Caki2 (cell line): ENCODE data around the gene C19orf67. TPM values are rescaled to one million over a fixed set of nuclear protein-coding genes. Genes with fewer than 3 reads are reported as not detected.
A peak's percentile ranks its signal among the peaks of the same experiment; 100 is the strongest.

Experiments used
- DNase-seq: peaks from one replicate; pipeline ENCODE4 v3.0.0-alpha.2; 2015; ENCODE audit warnings: low read depth
- in situ Hi-C: cut with HindIII; loops from 2 replicates; pipeline ENCODE4 v1.10.0; 2016; ENCODE audit warnings: low sequenced_read_pairs, low pct_unique_long_range_greater_than_20kb, mixed read lengths
- total RNA-seq: library from RNA; depleted of rRNA; stranded (reverse); fragments of >200 nt; shearing (Covaris generic); gene quantifications from 2 replicates; pipeline ENCODE4 v1.2.3, GENCODE V29; 2014; ENCODE audit warnings: low replicate concordance; rRNA removed

C19orf67 gene
- total RNA-seq, result not detected in 2 replicates

- no peak for DNase-seq
- in situ Hi-C loops, result loop anchor here (25.0 kb wide), 1 partner anchor 173 kb away; the partner anchor contains the start of genes BRME1 and CC2D1A
Observed at GRCh38 chr19:14085309-14085995, at the start of gene C19orf67. C19orf67 (minus strand) TSS chr19:14085783; CDS start chr19:14085627, 156 bp downstream.

GRCh38 chr19:14135355-14135754 is 49.8 kb upstream of the C19orf67 start:
- in situ Hi-C loops, result no loop called here
- DNase-seq, result no peak

GRCh38 chr19:14127929-14128509 is 42.4 kb upstream of the C19orf67 start:
- in situ Hi-C loops, result no loop called here
- DNase-seq, result no peak

GRCh38 chr19:14127176-14127575 is 41.6 kb upstream of the C19orf67 start:
- DNase-seq, result no peak
- in situ Hi-C loops, result no loop called here

GRCh38 chr19:14122924-14123323 is 37.3 kb upstream of the C19orf67 start:
- in situ Hi-C loops, result no loop called here
- DNase-seq, result no peak

GRCh38 chr19:14120497-14120780 is 34.9 kb upstream of the C19orf67 start:
- in situ Hi-C loops, result no loop called here

GRCh38 chr19:14119644-14120496 is 34.3 kb upstream of the C19orf67 start:
- DNase-seq, result no peak
- in situ Hi-C loops, result no loop called here

More at GRCh38 chr19:14120497-14120780, 34.9 kb upstream of the C19orf67 start:
- no peak for DNase-seq

GRCh38 chr19:14119146-14119545 is 33.6 kb upstream of the C19orf67 start:
- DNase-seq, result no peak
- in situ Hi-C loops, result no loop called here

GRCh38 chr19:14118165-14119051 is 32.8 kb upstream of the C19orf67 start:
- in situ Hi-C loops, result no loop called here
- no peak for DNase-seq

GRCh38 chr19:14117668-14118164 is 32.1 kb upstream of the C19orf67 start, which contains the start of gene PRKACA:
PRKACA (minus strand) TSS chr19:14117762; CDS start chr19:14117547, 215 bp downstream.
- DNase-seq, result peak; percentile 99
- in situ Hi-C loops, result no loop called here

- in situ Hi-C loops, result no loop called here
- no peak for DNase-seq
Observed at GRCh38 chr19:14116918-14117578, 31.5 kb upstream of the C19orf67 start.

GRCh38 chr19:14116525-14116917 is 30.9 kb upstream of the C19orf67 start:
- DNase-seq, result no peak
- in situ Hi-C loops, result no loop called here

- in situ Hi-C loops, result no loop called here
- DNase-seq, result no peak
Observed at GRCh38 chr19:14115756-14116155, 30.2 kb upstream of the C19orf67 start.

- in situ Hi-C loops, result no loop called here
- DNase-seq, result no peak
Observed at GRCh38 chr19:14114854-14115253, 29.3 kb upstream of the C19orf67 start.

- in situ Hi-C loops, result no loop called here
- no peak for DNase-seq
Observed at GRCh38 chr19:14114439-14114838, 28.9 kb upstream of the C19orf67 start.

- in situ Hi-C loops, result no loop called here
- no peak for DNase-seq
Observed at GRCh38 chr19:14113762-14114414, 28.3 kb upstream of the C19orf67 start.

GRCh38 chr19:14112809-14113385 is 27.3 kb upstream of the C19orf67 start:
- in situ Hi-C loops, result no loop called here
- DNase-seq, result no peak
